Vagina (tissue), 2 donors: ENCODE data around the gene EXD3.

Source experiments
- CTCF ChIP-seq, 3 experiments: fragments of 450-650 bp in 2 of 3; fragments of 200-600 bp in 1 of 3; sonication (generic) in 1 of 3; IDR thresholded peaks; one replicate each; pipeline ENCODE4 v1.5.1; 2017 to 2019; ENCODE audit warnings: antibody characterized with exemption in 3 of 3, mild to moderate bottlenecking in 2 of 3, moderate library complexity in 2 of 3
- POLR2A ChIP-seq, 2 donors: fragments of 450-650 bp; IDR thresholded peaks; one replicate each; pipeline ENCODE4 v1.6.1; 2017; ENCODE audit warnings: antibody characterized with exemption in 2 of 2, mild to moderate bottlenecking in 2 of 2, moderate library complexity in 2 of 2

GRCh38 chr9:137371946-137372651 lies 50.9 kb downstream of the EXD3 start:
- TF ChIP-seq CTCF (IDR thresholded peaks at IDR 0.05) = no peak
- TF ChIP-seq POLR2A (IDR thresholded peaks at IDR 0.05) = no peak
